ENCODE measurements around the gene MET.

Gene MET

DNA sequence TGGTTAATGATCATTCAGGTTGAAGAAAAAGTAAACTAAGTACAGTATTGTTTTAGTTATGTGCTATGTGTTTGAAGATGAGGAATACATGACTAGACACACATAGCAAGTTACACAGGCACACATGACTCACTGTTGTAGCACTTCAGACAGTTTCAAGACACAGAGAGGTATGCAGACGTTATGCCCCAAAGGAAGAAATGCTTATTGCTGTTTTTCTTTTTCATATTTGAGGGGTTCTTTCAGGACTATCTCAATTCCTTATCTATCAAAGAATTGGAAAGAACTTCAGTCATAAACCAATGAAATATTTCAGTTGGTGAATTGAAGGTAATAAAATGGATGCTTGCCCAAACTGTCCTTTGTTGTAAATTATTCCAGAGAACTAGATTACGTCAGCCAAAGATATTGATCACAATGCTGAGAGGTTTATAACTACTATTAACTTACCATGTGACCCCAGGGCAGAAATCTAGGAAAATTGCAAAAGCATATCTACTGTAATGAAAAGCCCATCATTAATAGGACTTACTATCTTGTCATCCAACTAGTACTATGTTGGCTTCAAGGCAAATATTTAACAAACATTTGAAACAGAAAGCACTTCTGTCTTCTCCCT, 129.2 kb downstream of the MET start:
- H3K79me2 ChIP-seq (ENCODE audit: control insufficient read depth, insufficient read depth, low read length, poor library complexity), result no peaks in the 10 kb centered on the region
- H3K4me2 ChIP-seq (ENCODE audit: low read length), result no peak overlapping the region
- H3K36me3 ChIP-seq (ENCODE audit: control insufficient read depth in 1 of 2, insufficient read depth in 2 of 2, low read length in 2 of 2), result no peaks in the 10 kb centered on the region
- H3K9ac ChIP-seq (ENCODE audit: low read length), result no peak overlapping the region
- H4K12ac ChIP-seq (ENCODE audit: low read depth, low read length), result no peak overlapping the region
- no peak overlapping the region for H4K91ac ChIP-seq (ENCODE audit: low read depth, low read length)
- H2AFZ ChIP-seq (ENCODE audit: insufficient read depth, low read length, poor library complexity), result no peak overlapping the region
- H3K9me3 ChIP-seq (ENCODE audit: insufficient read depth, low read depth, low read length), result no peaks in the 10 kb centered on the region
- no peak overlapping the region for H2AK5ac ChIP-seq (ENCODE audit: low read length)
- H3K14ac ChIP-seq (ENCODE audit: low read length), result no peak overlapping the region
- no peak overlapping the region for H2BK5ac ChIP-seq (ENCODE audit: low read depth, low read length, poor library complexity)
- H3K79me1 ChIP-seq (ENCODE audit: low read length), result peaks cover 14% of the 10 kb centered on the region
- H3K4ac ChIP-seq (ENCODE audit: low read depth, low read length), result no peak overlapping the region
- H4K8ac ChIP-seq (ENCODE audit: low read depth, low read length), result no peak overlapping the region
- DNase-seq, result peak; percentile 71 to 98
- H3K4me3 ChIP-seq (ENCODE audit: low read depth, low read length), result no peak overlapping the region
- H3K23ac ChIP-seq (ENCODE audit: low read length), result no peak overlapping the region
- WGBS (ENCODE audit: extremely low coverage, insufficient coverage, insufficient read length), result no CpG with 5 or more reads among the region's 2 CpGs
- no peak overlapping the region for H2BK12ac ChIP-seq (ENCODE audit: low read length)
- H3K27me3 ChIP-seq (ENCODE audit: insufficient read depth, low read length), result no peaks in the 10 kb centered on the region
- peaks cover 7 to 9% of the 10 kb centered on the region in 2 experiments for H3K4me1 ChIP-seq (ENCODE audit: control insufficient read depth in 1 of 2, insufficient read depth in 2 of 2, low read length in 2 of 2)
- no peak overlapping the region for H2BK120ac ChIP-seq (ENCODE audit: insufficient read depth, low read length, poor library complexity)
- no peak overlapping the region for H3K18ac ChIP-seq (ENCODE audit: low read length)
- peak overlapping the region; percentile 83 for H3K27ac ChIP-seq (ENCODE audit: low read depth, low read length)

GRCh38 chr7:116802144-116802745, 130.2 kb downstream of the MET start:
- Histone ChIP-seq H2AFZ (ENCODE audit: insufficient read depth, low read length, poor library complexity) (no peak overlapping the region), H4K8ac (ENCODE audit: low read depth, low read length) (peak overlapping the region; percentile 26), H2BK5ac (ENCODE audit: low read depth, low read length, poor library complexity) (peak overlapping the region; percentile 85), H3K9me3 (ENCODE audit: insufficient read depth, low read depth, low read length) (no peaks in the 10 kb centered on the region), H3K79me2 (ENCODE audit: control insufficient read depth, insufficient read depth, low read length, poor library complexity) (no peaks in the 10 kb centered on the region), H4K12ac (ENCODE audit: low read depth, low read length) (no peak overlapping the region), H3K23ac (ENCODE audit: low read length) (no peak overlapping the region), H4K91ac (ENCODE audit: low read depth, low read length) (peak overlapping the region; percentile 87), H3K27ac (ENCODE audit: low read depth, low read length) (peak overlapping the region; percentile 93), H3K18ac (ENCODE audit: low read length) (peak overlapping the region; percentile 21), H3K79me1 (ENCODE audit: low read length) (peaks cover 14% of the 10 kb centered on the region), H3K4me1 (ENCODE audit: control insufficient read depth in 1 of 2, insufficient read depth in 2 of 2, low read length in 2 of 2) (peaks cover 7 to 9% of the 10 kb centered on the region in 2 experiments), H3K14ac (ENCODE audit: low read length) (peak overlapping the region; percentile 35), H3K4ac (ENCODE audit: low read depth, low read length) (no peak overlapping the region), H3K36me3 (ENCODE audit: control insufficient read depth in 1 of 2, insufficient read depth in 2 of 2, low read length in 2 of 2) (no peaks in the 10 kb centered on the region), H3K4me3 (ENCODE audit: low read depth, low read length) (no peak overlapping the region), H3K4me2 (ENCODE audit: low read length) (peak overlapping the region; percentile 55), H2AK5ac (ENCODE audit: low read length) (no peak overlapping the region), H2BK120ac (ENCODE audit: insufficient read depth, low read length, poor library complexity) (peak overlapping the region; percentile 86), H3K9ac (ENCODE audit: low read length) (no peak overlapping the region), H2BK12ac (ENCODE audit: low read length) (no peak overlapping the region), H3K27me3 (ENCODE audit: insufficient read depth, low read length) (no peaks in the 10 kb centered on the region)
- DNase-seq, result peak; percentile 62 to 90
- no CpG with 5 or more reads among the region's 7 CpGs for WGBS (ENCODE audit: extremely low coverage, insufficient coverage, insufficient read length)

DNA sequence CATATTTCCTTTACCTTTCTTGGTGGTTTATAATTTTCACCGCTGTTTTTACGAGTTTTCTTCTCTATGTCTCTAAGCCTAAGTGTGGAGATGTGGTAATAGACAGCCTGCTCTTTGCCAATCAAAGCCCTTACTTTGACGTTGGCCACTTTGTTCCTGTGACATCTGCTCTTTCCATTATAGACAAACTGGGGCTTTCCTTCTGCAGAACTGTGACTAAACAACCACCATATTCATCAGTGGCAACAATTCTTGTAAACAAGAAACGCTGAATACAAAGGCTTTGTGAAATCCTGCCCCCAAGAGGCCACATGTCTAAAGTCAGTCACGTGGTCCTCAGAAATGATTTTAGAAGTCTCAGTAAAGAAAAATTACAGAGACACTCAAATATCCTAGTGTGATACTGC, 130.8 kb downstream of the MET start:
- Histone ChIP-seq H4K8ac (ENCODE audit: low read depth, low read length) (no peak overlapping the region), H3K4me2 (ENCODE audit: low read length) (peak overlapping the region; percentile 55), H3K4me3 (ENCODE audit: low read depth, low read length) (no peak overlapping the region), H3K18ac (ENCODE audit: low read length) (no peak overlapping the region), H3K27me3 (ENCODE audit: insufficient read depth, low read length) (no peaks in the 10 kb centered on the region), H4K12ac (ENCODE audit: low read depth, low read length) (no peak overlapping the region), H3K9me3 (ENCODE audit: insufficient read depth, low read depth, low read length) (no peaks in the 10 kb centered on the region), H3K79me1 (ENCODE audit: low read length) (peaks cover 14% of the 10 kb centered on the region), H4K91ac (ENCODE audit: low read depth, low read length) (peak overlapping the region; percentile 39), H3K14ac (ENCODE audit: low read length) (no peak overlapping the region), H3K4me1 (ENCODE audit: control insufficient read depth in 1 of 2, insufficient read depth in 2 of 2, low read length in 2 of 2) (peaks cover 7 to 9% of the 10 kb centered on the region in 2 experiments), H3K4ac (ENCODE audit: low read depth, low read length) (no peak overlapping the region), H3K27ac (ENCODE audit: low read depth, low read length) (peak overlapping the region; percentile 93), H2BK12ac (ENCODE audit: low read length) (no peak overlapping the region), H3K23ac (ENCODE audit: low read length) (no peak overlapping the region), H3K36me3 (ENCODE audit: control insufficient read depth in 1 of 2, insufficient read depth in 2 of 2, low read length in 2 of 2) (no peaks in the 10 kb centered on the region), H2AK5ac (ENCODE audit: low read length) (no peak overlapping the region), H2BK120ac (ENCODE audit: insufficient read depth, low read length, poor library complexity) (no peak overlapping the region), H2AFZ (ENCODE audit: insufficient read depth, low read length, poor library complexity) (no peak overlapping the region), H3K79me2 (ENCODE audit: control insufficient read depth, insufficient read depth, low read length, poor library complexity) (no peaks in the 10 kb centered on the region), H2BK5ac (ENCODE audit: low read depth, low read length, poor library complexity) (peak overlapping the region; percentile 36), H3K9ac (ENCODE audit: low read length) (no peak overlapping the region)
- DNase-seq, result peak; percentile 77 to 88
- WGBS (ENCODE audit: extremely low coverage, insufficient coverage, insufficient read length), result no CpG with 5 or more reads among the region's 5 CpGs

GRCh38 chr7:116804471-116804870, 132.5 kb downstream of the MET start:
- no peak overlapping the region for H4K8ac ChIP-seq (ENCODE audit: low read depth, low read length)
- no peaks in the 10 kb centered on the region for H3K27me3 ChIP-seq (ENCODE audit: insufficient read depth, low read length)
- H3K4me1 ChIP-seq (ENCODE audit: control insufficient read depth in 1 of 2, insufficient read depth in 2 of 2, low read length in 2 of 2), result peaks cover 7 to 9% of the 10 kb centered on the region in 2 experiments
- no peak for DNase-seq
- H3K9me3 ChIP-seq (ENCODE audit: insufficient read depth, low read depth, low read length), result no peaks in the 10 kb centered on the region
- no peaks in the 10 kb centered on the region for H3K79me2 ChIP-seq (ENCODE audit: control insufficient read depth, insufficient read depth, low read length, poor library complexity)
- no peak overlapping the region for H3K18ac ChIP-seq (ENCODE audit: low read length)
- H4K12ac ChIP-seq (ENCODE audit: low read depth, low read length), result no peak overlapping the region
- H3K23ac ChIP-seq (ENCODE audit: low read length), result no peak overlapping the region
- H3K4me2 ChIP-seq (ENCODE audit: low read length), result no peak overlapping the region
- H3K9ac ChIP-seq (ENCODE audit: low read length), result no peak overlapping the region
- H2AK5ac ChIP-seq (ENCODE audit: low read length), result no peak overlapping the region
- no CpG with 5 or more reads among the region's 3 CpGs for WGBS (ENCODE audit: extremely low coverage, insufficient coverage, insufficient read length)
- no peak overlapping the region for H3K4me3 ChIP-seq (ENCODE audit: low read depth, low read length)
- no peak overlapping the region for H2BK120ac ChIP-seq (ENCODE audit: insufficient read depth, low read length, poor library complexity)
- H3K36me3 ChIP-seq (ENCODE audit: control insufficient read depth in 1 of 2, insufficient read depth in 2 of 2, low read length in 2 of 2), result no peaks in the 10 kb centered on the region
- no peak overlapping the region for H3K14ac ChIP-seq (ENCODE audit: low read length)
- H4K91ac ChIP-seq (ENCODE audit: low read depth, low read length), result no peak overlapping the region
- no peak overlapping the region for H3K27ac ChIP-seq (ENCODE audit: low read depth, low read length)
- no peak overlapping the region for H3K4ac ChIP-seq (ENCODE audit: low read depth, low read length)
- H2AFZ ChIP-seq (ENCODE audit: insufficient read depth, low read length, poor library complexity), result no peak overlapping the region
- H3K79me1 ChIP-seq (ENCODE audit: low read length), result peaks cover 14% of the 10 kb centered on the region
- H2BK12ac ChIP-seq (ENCODE audit: low read length), result no peak overlapping the region
- H2BK5ac ChIP-seq (ENCODE audit: low read depth, low read length, poor library complexity), result no peak overlapping the region
